GM21737 (cell line): ENCODE measurements around the gene TNK1.

Experiments
- ATAC-seq: cut with Tn5 transposase; IDR thresholded peaks from one replicate; pipeline ENCODE4 v1.9.1; 2021; ENCODE audit warnings: mild to moderate bottlenecking, moderate library complexity; ENCODE audit not compliant: unreplicated experiment

Gene TNK1

GRCh38 chr17:7408863-7409262 lies 28.0 kb downstream of the TNK1 start:
- ATAC-seq = no peak

DNA sequence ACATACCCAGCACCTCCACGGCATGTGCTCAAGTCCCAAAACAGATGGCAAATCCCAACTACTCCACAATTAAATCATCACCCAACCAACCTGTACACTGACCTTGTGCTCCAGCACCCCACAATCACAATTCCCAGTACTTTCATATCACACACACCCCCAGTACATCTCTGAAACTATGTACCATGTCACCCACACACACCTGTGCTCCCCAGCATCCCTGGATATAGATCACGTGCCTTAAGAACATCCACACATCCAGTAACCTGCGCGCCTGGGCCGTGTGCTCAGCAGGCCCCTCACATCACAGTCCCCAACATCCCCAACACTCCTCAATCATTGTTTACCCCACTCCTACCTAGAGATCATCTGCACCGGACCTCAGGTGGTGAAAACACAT lies 28.8 kb downstream of the TNK1 start:
- no peak for ATAC-seq

DNA sequence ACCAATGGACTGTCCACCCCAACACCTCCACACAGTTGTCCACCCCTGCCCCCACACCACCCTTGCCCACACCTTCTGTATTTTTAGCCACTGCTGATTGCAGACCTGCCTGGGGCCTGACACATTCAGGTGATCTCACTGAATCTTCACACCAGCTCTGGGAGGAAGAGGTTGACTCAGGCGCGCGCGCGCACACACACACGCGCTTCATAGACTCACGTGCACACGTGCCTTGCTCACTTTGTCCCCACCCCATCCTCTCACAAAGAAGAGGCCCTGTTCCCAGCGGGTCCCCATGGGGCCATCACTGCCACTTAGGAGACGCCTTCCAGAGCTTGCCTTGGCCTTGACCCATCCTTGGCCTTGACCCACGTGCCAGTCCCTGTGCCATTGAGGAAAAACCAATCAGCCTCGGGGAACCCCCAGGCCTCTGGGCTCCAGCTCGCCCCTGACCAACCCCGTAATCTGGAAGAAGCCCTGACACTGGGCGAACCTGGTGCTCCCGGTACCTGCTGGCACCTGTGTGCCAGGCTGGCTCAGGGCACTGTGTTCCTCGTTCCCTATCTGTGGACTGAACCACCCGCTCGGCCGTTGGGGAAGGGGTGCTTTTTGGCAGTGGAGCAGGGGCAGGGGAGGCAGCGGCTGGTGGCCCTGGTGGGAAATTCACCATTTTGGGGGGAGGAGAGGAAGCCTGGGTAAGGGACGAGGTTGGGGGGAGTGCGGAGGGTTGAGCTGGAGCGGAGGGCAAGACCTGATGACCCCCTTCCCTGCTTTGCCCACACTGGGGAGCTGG lies 29.9 kb downstream of the TNK1 start:
- no peak for ATAC-seq

DNA sequence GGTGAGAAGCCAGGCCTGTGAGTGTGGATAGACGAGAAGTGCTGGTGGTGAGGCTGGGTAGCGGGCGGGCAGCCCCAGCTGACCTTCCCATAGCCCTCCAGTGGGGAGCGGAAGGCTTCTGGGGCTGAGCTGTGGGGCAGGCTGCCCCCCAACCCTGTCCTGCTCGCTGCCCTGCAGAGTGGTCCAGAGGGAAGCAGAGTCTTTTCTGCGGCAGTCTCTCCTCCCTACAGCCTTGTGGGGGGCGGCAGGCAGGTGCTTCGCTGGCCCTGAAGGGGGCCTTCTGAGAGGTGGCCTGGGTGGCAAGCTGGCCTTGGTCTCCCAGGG lies 30.5 kb downstream of the TNK1 start:
- ATAC-seq = no peak

DNA sequence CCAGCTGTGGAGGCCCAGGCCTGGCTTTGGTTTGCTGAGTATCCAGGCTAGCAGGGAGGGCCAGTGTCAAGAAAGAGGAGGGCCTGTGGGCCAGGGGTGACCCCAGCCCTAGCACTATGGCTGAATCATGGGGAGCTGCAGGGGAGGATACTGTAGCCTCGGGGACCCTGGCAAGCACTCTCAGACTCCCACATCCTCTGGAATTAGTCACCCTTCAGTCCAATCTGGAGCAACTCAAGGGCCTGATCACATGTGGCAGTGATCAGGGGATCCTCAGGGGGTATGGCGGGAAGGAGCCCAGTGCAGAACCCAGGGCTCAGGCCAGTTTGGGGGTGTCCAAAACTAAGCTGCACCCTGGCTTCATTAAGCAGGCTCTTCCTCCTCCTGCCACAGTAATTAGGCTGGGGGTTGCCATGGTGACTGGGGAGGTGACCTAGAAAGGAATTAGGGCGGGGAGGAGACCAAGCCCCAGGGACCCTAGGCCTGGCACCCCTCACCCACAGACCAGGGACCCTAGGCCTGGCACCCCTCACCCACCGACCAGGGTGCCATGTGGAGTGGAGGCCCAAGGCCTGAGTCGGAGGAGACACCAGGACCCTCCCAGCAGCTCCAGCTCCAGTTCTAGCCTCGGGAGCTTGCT lies 32.6 kb downstream of the TNK1 start:
- no peak for ATAC-seq

- no peak for ATAC-seq
Observed at GRCh38 chr17:7414837-7415236, 33.9 kb downstream of the TNK1 start.

DNA sequence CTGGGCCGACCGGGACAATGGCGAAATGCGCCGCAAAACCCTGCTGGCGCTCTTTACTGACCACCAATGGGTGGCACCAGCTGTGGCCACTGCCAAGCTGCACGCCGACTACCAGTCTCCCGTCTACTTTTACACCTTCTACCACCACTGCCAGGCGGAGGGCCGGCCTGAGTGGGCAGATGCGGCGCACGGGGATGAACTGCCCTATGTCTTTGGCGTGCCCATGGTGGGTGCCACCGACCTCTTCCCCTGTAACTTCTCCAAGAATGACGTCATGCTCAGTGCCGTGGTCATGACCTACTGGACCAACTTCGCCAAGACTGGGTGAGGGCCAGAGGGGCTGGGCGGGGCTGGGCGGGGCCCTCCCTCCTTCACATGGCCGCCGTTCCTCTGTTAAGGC lies 34.9 kb downstream of the TNK1 start:
- no peak for ATAC-seq

DNA sequence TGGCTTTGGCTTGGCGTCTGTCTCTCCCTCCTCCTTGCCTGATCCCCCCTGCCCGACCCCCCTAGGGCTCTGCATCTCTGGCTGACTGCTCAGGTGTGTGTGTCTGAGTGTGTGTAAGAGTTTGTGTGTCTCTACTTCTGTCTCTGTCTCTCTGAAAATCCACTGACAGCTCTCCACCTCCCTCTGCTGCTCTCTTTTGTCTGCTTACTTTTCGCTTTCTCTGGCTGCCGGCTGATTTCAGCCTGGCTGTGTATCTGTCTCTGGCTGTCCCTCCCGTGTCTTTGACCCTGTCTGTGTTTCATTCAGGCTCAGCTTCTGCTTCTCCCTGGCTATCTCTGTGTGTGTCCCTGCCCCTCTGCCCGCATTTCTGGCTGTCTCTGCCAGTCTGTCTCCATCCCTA lies 35.4 kb downstream of the TNK1 start:
- ATAC-seq = no peak

GRCh38 chr17:7417056-7417655 lies 36.3 kb downstream of the TNK1 start:
- ATAC-seq = no peak

DNA sequence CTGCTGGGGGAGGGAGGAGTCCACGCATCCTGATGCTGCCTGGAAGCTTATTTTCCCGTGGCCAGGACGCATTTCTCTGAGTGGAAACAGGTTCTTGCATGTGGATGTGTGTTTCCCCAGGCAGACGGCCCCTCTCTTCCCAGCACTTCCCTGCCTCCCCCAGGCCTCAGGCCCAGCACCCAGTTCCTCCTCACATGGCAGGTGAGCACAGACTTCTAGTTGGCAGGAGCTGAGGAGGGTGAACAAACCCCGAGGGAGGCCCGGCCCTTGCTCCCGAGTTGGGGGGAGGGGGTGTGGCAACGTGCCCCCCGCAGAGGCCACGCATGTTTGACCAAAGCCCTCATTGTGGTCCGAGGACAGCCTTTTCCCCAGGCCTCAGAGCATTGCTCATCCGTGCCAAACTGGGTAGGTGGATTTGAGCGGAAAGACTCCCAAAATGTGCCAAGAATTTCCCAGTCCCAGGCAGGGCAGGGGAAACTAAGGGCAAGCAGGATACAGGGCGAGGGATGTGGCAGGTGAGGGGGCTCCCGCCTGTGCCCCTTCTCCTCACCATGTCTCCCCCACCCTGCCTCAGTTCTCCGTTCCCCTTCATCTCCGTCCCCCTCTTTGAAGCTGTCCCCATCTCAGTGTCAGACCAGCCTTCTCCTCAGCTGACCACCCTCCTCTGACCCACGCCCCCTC lies 37.7 kb downstream of the TNK1 start:
- no peak for ATAC-seq

DNA sequence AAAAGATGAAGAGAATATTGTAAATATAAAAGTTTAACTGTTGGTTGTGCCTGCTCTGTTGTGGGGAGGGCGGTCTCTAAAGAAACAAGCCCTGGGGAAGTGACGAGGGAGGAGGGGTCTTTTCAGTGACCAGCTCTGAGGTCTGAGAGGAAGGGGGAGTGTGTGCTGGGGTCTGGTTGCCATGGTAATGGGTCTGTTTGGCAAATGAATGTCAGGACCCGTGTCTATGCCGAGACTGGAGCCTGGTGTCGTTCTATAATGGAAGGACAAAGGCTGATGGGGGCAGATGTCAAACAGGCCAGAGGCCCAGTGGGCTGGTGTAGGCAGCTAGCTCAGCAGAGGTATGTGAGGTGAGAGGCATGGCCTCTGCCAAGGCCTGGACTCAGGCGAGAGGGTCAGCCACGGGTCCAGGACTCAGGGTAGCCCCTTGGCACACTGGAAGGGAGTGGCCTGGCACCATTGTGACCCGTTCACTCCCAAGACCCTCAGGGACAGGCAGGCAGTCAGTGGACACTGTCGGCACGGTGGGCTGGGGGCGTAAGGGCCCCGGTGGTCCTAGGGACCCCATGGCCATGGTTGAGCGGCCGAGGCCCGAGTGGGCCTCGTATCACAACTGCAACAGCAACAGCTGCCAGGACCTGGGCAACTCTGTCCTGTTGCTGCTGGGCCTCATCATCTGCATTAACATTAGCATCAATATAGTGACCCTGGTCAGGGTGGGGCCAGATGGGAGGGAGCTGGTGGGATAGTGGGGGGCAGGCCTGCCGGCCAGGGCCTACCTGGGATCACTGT lies 39.1 kb downstream of the TNK1 start, which contains the start of gene SPEM1:
Gene SPEM1, plus strand, starts transcription at position 506 of the 792 bp plus-strand sequence. Its CDS starts 61 bp downstream, at position 567.
- no peak for ATAC-seq

DNA sequence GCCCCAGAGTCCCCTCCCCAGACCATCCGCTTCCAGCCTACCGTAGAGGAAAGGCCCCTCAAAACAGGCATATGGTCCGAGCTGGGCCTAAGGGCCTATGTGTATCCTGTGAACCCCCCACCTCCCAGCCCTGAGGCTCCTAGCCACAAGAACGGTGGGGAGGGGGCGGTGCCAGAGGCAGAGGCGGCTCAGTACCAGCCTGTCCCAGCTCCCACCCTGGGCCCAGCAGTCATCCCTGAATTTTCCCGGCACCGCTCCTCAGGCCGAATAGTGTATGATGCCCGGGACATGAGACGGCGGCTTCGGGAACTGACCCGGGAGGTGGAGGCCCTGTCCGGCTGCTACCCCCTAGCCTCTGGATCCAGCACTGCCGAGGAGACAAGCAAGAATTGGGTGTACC lies 40.3 kb downstream of the TNK1 start:
- no peak for ATAC-seq

DNA sequence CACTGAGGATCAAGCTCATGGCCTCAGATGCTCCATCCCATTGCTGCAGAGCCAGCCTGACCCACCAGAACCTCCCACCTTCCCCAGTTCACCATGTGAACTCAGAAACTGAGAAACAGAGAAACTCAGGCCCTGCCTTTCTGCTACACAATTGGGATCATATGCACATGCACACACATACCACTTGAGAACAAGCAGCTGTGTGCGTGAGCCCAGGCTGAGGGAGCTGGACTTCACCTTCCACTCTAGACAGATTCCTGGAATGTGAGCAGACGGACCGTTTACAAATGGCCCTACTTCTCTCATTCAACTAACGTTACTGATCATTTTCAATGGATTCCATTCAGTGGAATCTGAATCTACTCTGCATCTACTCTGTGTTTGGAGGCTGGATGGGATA lies 42.8 kb downstream of the TNK1 start:
- no peak for ATAC-seq

GRCh38 chr17:7425316-7425715 lies 44.4 kb downstream of the TNK1 start, which contains the start of gene SPEM2:
Gene SPEM2, plus strand, starts transcription at chr17:7425616. Its CDS starts 73 bp downstream, at chr17:7425689.
- ATAC-seq = no peak

DNA sequence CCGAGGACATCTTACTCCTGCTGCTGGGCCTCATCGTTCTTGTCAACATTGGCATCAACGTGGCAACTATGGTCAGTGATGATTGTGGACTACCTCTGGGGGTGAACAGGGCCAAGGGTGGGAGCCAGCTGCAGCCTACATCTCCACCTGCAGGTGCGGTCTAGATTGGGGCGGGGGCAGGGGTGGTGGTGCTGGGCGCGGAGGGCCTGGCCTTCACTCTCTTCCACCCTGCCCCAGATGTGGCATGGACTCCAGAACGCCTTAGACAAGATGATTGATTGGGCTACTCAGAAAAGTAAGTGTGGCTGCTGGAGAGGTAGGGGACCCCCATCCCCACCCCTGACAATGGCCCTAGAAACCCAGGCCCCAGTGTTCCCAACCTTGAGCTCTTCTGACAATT lies 44.9 kb downstream of the TNK1 start:
- no peak for ATAC-seq

DNA sequence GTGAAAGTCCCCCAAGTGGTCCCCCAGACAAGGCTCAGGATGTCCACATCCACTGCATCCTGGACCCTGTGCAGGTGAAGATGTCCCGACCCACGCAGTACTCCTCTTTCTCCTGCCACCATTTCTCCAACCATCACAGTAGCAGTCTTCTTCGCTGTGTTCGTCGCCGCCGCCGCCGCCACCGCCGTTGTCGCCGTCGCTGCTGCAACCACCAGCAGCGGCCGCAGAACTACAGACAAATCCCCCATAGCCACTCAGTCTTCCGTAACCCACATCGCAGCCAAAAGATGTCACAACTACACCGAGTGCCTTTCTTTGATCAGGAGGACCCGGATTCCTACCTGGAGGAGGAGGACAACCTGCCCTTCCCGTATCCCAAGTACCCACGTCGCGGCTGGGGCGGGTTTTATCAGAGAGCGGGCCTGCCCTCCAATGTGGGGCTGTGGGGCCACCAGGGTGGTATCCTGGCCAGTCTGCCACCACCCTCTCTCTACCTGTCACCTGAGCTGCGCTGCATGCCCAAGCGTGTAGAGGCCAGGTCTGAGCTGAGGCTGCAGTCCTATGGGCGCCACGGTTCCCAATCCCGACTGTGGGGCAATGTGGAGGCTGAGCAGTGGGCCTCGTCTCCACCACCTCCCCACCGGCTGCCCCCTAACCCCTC lies 45.4 kb downstream of the TNK1 start:
- ATAC-seq = no peak

DNA sequence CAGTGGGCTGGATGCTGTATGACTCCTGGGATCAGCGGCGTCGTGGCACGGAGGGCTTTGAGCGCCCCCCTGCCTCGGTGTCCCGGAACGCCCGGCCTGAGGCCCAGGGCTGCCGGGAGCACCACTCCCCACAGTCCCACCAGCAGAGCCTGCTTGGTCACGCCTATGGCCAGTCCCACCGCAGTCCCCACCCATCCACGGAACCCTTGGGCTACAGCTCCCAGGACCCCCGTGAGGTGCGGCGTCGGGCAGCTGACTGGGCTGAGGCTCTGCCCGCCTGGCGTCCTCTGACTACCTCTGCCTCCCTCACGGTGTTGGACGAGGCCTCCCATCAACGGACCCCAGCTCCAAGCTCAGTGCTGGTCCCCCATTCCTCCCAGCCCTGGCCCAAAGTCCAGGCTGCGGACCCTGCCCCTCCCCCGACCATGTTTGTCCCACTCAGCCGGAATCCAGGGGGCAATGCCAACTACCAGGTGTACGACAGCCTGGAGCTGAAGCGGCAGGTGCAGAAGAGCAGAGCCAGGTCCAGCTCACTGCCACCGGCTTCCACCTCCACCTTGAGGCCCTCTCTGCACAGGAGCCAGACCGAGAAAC lies 46.1 kb downstream of the TNK1 start:
- no peak for ATAC-seq

- no peak for ATAC-seq
Observed at GRCh38 chr17:7427549-7427948, 46.7 kb downstream of the TNK1 start.

- ATAC-seq = no peak
Observed at GRCh38 chr17:7428557-7428956, 47.7 kb downstream of the TNK1 start, which contains the start of gene SPEM3. Gene SPEM3, plus strand, starts transcription at chr17:7428857. Its CDS starts 46 bp downstream, at chr17:7428903.

DNA sequence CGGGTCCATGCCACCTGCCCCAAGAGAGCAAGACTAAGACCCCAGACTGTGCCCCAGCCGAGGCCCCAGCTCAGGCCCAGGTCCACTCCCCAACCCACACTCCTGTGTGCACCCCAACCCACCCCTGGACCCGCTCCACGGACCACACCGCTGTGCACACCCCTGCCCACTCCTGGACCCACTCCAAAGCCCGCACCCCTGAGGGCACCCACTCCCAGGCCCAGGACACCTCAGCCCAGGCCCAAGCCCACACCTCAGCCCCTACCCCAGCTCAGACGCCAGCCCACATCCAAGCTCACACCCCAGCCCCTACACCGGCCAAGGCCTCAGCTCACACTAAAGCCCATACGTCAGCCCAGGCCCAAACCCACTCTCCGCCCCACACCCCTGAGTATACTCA lies 48.8 kb downstream of the TNK1 start:
- no peak for ATAC-seq
